Liver (tissue), 9 donors: ENCODE data around the gene CYSRT1. TPM values are rescaled to one million over a fixed set of nuclear protein-coding genes. Genes with fewer than 3 reads are reported as not detected.

Experiments
- DNase-seq: peaks from one replicate; pipeline ENCODE4 v3.0.0-alpha.2; 2017; ENCODE audit warnings: low spot score
- H3K27ac ChIP-seq, 2 donors: one replicate each; pipeline ENCODE4 v1.7.0; 2013; ENCODE audit warnings: inconsistent platforms in 2 of 2, low read length in 2 of 2, control low read depth in 1 of 2, low read depth in 1 of 2, mild to moderate bottlenecking in 1 of 2
- H3K27me3 ChIP-seq, 4 donors: one replicate each; pipeline versions ENCODE4 v1.6.1 to v1.7.0; 2013; ENCODE audit warnings: low read length in 3 of 4, inconsistent platforms in 1 of 4, mild to moderate bottlenecking in 1 of 4, moderate library complexity in 1 of 4; ENCODE audit not compliant: control insufficient read depth in 4 of 4, insufficient read depth in 4 of 4
- H3K36me3 ChIP-seq, 4 donors: one replicate each; pipeline versions ENCODE4 v1.6.1 to v1.7.0; 2013; ENCODE audit warnings: low read length in 3 of 4, mild to moderate bottlenecking in 3 of 4, low read depth in 1 of 4, moderate library complexity in 1 of 4; ENCODE audit not compliant: control insufficient read depth in 4 of 4, insufficient read depth in 3 of 4
- H3K4me1 ChIP-seq, 4 donors: one replicate each; pipeline versions ENCODE4 v1.6.1 to v1.7.0; 2013; ENCODE audit warnings: low read length in 3 of 4, mild to moderate bottlenecking in 3 of 4, moderate library complexity in 1 of 4; ENCODE audit not compliant: control insufficient read depth in 4 of 4, insufficient read depth in 4 of 4
- H3K4me3 ChIP-seq, 3 donors: one replicate each; pipeline versions ENCODE4 v1.6.1 to v1.7.0; 2013; ENCODE audit warnings: low read length in 3 of 3, control low read depth in 1 of 3, low read depth in 1 of 3, mild to moderate bottlenecking in 1 of 3
- H3K9ac ChIP-seq, 2 donors: one replicate each; pipeline ENCODE4 v1.7.0; 2013; ENCODE audit warnings: low read length in 2 of 2, mild to moderate bottlenecking in 2 of 2, moderate library complexity in 2 of 2, control low read depth in 1 of 2, low read depth in 1 of 2
- H3K9me3 ChIP-seq, 4 donors: one replicate each; pipeline versions ENCODE4 v1.6.1 to v1.7.0; 2013; ENCODE audit warnings: low read length in 3 of 4; ENCODE audit not compliant: control insufficient read depth in 4 of 4
- ATF3 ChIP-seq: IDR thresholded peaks from 2 replicates; pipeline ENCODE4 v1.6.1; 2016; ENCODE audit warnings: antibody characterized with exemption
- EGR1 ChIP-seq, 2 donors: IDR thresholded peaks; 2 replicates each; pipeline ENCODE4 v1.6.1; 2016 to 2018; ENCODE audit warnings: antibody characterized with exemption in 2 of 2, low read depth in 2 of 2
- FOXA1 ChIP-seq: IDR thresholded peaks from 2 replicates; pipeline ENCODE4 v1.6.1; 2016; ENCODE audit warnings: antibody characterized with exemption
- FOXA2 ChIP-seq: IDR thresholded peaks from 2 replicates; pipeline ENCODE4 v1.6.1; 2016; ENCODE audit warnings: antibody characterized with exemption
- HNF4A ChIP-seq, 2 donors: conservative IDR thresholded peaks; 2 replicates each; pipeline ENCODE4 v1.6.1; 2016; ENCODE audit warnings: antibody characterized with exemption in 2 of 2, mild to moderate bottlenecking in 2 of 2
- HNF4G ChIP-seq: IDR thresholded peaks from 2 replicates; pipeline ENCODE4 v1.6.1; 2016; ENCODE audit warnings: antibody characterized with exemption
- JUND ChIP-seq, 2 donors: IDR thresholded peaks; 2 replicates each; pipeline ENCODE4 v1.6.1; 2016; ENCODE audit warnings: antibody characterized with exemption in 2 of 2
- NR2F2 ChIP-seq: IDR thresholded peaks from 2 replicates; pipeline ENCODE4 v1.6.1; 2016; ENCODE audit warnings: antibody characterized with exemption
- RAD21 ChIP-seq, 2 donors: IDR thresholded peaks; 2 replicates each; pipeline ENCODE4 v1.6.1; 2016; ENCODE audit warnings: antibody characterized with exemption in 2 of 2, mild to moderate bottlenecking in 2 of 2
- RXRA ChIP-seq, 2 donors: IDR thresholded peaks; 2 replicates each; pipeline ENCODE4 v1.6.1; 2017 to 2018; ENCODE audit warnings: antibody characterized with exemption in 2 of 2, mild to moderate bottlenecking in 1 of 2
- TAF1 ChIP-seq: conservative IDR thresholded peaks from 2 replicates; pipeline ENCODE4 v1.6.1; 2016; ENCODE audit warnings: antibody characterized with exemption, mild to moderate bottlenecking
- YY1 ChIP-seq: IDR thresholded peaks from 2 replicates; pipeline ENCODE4 v1.6.1; 2016; ENCODE audit warnings: antibody characterized with exemption, mild to moderate bottlenecking
- ZBTB33 ChIP-seq: IDR thresholded peaks from 2 replicates; pipeline ENCODE4 v1.6.1; 2016; ENCODE audit warnings: antibody characterized with exemption
- WGBS: extraction: QIAGEN DNeasy Blood & Tissue Kit; methylation state at CpG from one replicate; pipeline ENCODE4 v1.1.7; 2013; 5-methylcytosine and 5-hydroxymethylcytosine counted together
- polyA plus RNA-seq, 2 donors: library from polyadenylated mRNA; stranded (reverse) in 1 of 2; unstranded in 1 of 2; fragments of 200-250 nt in 1 of 2; fragments of >200 nt in 1 of 2; fragmentation: Nextera tagmentation in 1 of 2; extraction: Ambion mirVana in 1 of 2; gene quantifications; one replicate each; pipeline versions ENCODE4 v1.2.1 to v1.2.3, GENCODE V29; 2013 to 2015
- total RNA-seq, 2 donors: library from RNA; depleted of rRNA; stranded (reverse); fragments of >200 nt; gene quantifications; one replicate each; pipeline ENCODE4 v1.2.3, GENCODE V29; 2014
- TF ChIP-seq, protein P1 (sequence below): IDR thresholded peaks from 2 replicates; pipeline ENCODE4 v1.6.1; 2016; ENCODE audit warnings: antibody characterized with exemption, mild to moderate bottlenecking
- donor health status: healthy.
- donor health status: healthy.
- donor health status: healthy.
- donor health status: healthy.
- donor health status: healthy.

CYSRT1 gene
- total and polyA plus RNA-seq, 4 donors, result 0.14 to 0.50 (median 0.20) TPM

DNA sequence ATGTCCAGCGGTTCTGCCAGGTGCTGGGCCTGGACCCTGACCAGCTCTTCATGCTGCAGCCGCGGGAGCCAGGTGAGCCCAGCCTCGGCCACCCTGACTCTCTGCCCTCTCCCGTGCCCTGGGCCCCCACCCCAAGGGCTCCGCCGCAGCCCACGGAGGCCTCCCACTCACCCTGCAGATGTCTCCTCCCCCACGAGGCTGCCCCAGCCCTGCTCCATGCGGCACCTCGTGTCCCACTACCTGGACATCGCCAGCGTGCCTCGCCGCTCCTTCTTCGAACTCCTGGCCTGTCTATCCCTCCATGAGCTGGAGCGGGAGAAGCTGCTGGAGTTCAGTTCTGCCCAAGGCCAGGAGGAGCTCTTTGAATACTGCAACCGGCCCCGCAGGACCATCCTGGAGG lies 10.4 kb upstream of the CYSRT1 start (continued):
- no peak for TF ChIP-seq ATF3
- no peak for TF ChIP-seq YY1
- no peak for TF ChIP-seq HNF4A (conservative IDR thresholded peaks at IDR 0.05)

- Histone ChIP-seq H3K27me3 (no peaks in the 10 kb centered on the region), H3K9me3 (no peaks in the 10 kb centered on the region), H3K9ac (no peak overlapping the region), H3K4me3 (no peak overlapping the region), H3K27ac (no peak overlapping the region), H3K36me3 (peaks cover 0 to 5% (median under 1%) of the 10 kb centered on the region in 4 donors), H3K4me1 (peaks cover 0 to 12% (median 4%) of the 10 kb centered on the region in 4 donors)
- DNase-seq, result no peak
- no peak for TF ChIP-seq HNF4G
- TF ChIP-seq RAD21 (IDR thresholded peaks at IDR 0.05), result no peak
- TF ChIP-seq FOXA2, result no peak
- TF ChIP-seq TAF1, result no peak
- no peak for TF ChIP-seq NR2F2
- TF ChIP-seq, protein P1, sequence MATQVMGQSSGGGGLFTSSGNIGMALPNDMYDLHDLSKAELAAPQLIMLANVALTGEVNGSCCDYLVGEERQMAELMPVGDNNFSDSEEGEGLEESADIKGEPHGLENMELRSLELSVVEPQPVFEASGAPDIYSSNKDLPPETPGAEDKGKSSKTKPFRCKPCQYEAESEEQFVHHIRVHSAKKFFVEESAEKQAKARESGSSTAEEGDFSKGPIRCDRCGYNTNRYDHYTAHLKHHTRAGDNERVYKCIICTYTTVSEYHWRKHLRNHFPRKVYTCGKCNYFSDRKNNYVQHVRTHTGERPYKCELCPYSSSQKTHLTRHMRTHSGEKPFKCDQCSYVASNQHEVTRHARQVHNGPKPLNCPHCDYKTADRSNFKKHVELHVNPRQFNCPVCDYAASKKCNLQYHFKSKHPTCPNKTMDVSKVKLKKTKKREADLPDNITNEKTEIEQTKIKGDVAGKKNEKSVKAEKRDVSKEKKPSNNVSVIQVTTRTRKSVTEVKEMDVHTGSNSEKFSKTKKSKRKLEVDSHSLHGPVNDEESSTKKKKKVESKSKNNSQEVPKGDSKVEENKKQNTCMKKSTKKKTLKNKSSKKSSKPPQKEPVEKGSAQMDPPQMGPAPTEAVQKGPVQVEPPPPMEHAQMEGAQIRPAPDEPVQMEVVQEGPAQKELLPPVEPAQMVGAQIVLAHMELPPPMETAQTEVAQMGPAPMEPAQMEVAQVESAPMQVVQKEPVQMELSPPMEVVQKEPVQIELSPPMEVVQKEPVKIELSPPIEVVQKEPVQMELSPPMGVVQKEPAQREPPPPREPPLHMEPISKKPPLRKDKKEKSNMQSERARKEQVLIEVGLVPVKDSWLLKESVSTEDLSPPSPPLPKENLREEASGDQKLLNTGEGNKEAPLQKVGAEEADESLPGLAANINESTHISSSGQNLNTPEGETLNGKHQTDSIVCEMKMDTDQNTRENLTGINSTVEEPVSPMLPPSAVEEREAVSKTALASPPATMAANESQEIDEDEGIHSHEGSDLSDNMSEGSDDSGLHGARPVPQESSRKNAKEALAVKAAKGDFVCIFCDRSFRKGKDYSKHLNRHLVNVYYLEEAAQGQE, result no peak
- no peak for TF ChIP-seq EGR1 (IDR thresholded peaks at IDR 0.05; ENCODE audit: low read depth in 2 of 2)
- no peak for TF ChIP-seq YY1
- no peak for TF ChIP-seq JUND (IDR thresholded peaks at IDR 0.05)
- TF ChIP-seq ATF3, result no peak
- no peak for TF ChIP-seq RXRA (IDR thresholded peaks at IDR 0.05)
- no peak for TF ChIP-seq ZBTB33
- no peak for TF ChIP-seq FOXA1
- TF ChIP-seq HNF4A (conservative IDR thresholded peaks at IDR 0.05), result no peak
- WGBS, result 96% methylated on average over 22 of the region's 22 CpGs
These were observed 9.6 kb upstream of the CYSRT1 start for GRCh38 chr9:137215196-137215986.
